GM21528 (cell line): Measurements from ENCODE around the gene VILL.

ENCODE experiments used
- ATAC-seq: cut with Tn5 transposase; IDR thresholded peaks from one replicate; pipeline ENCODE4 v1.9.1; 2021; ENCODE audit warnings: mild to moderate bottlenecking, moderate library complexity; ENCODE audit not compliant: unreplicated experiment, low FRiP score

Gene VILL

DNA sequence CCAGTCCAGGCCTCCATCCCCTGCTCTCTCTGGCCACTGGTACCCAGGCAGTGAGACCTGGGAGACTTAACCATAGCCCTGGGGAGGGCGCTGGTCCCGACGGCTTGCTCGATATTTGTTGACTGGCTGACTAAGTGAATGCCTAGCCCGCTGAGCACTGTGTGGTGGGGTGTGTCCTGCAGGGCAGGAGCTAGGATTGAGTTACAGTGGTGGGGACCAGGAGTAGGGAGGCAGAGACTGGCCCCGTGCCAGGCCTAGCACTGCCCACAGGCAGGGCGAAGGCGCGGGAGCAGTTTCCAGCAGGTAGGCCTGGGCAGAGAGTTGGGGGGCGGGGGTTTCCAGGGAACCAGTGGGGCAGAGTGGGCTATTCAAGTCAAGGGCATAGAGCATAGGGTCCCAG, at the start of gene VILL:
VILL (plus strand) TSS at position 260 of the 400 bp plus-strand sequence. CDS start 2,887 bp downstream, outside the sequence.
- ATAC-seq: no peak

DNA sequence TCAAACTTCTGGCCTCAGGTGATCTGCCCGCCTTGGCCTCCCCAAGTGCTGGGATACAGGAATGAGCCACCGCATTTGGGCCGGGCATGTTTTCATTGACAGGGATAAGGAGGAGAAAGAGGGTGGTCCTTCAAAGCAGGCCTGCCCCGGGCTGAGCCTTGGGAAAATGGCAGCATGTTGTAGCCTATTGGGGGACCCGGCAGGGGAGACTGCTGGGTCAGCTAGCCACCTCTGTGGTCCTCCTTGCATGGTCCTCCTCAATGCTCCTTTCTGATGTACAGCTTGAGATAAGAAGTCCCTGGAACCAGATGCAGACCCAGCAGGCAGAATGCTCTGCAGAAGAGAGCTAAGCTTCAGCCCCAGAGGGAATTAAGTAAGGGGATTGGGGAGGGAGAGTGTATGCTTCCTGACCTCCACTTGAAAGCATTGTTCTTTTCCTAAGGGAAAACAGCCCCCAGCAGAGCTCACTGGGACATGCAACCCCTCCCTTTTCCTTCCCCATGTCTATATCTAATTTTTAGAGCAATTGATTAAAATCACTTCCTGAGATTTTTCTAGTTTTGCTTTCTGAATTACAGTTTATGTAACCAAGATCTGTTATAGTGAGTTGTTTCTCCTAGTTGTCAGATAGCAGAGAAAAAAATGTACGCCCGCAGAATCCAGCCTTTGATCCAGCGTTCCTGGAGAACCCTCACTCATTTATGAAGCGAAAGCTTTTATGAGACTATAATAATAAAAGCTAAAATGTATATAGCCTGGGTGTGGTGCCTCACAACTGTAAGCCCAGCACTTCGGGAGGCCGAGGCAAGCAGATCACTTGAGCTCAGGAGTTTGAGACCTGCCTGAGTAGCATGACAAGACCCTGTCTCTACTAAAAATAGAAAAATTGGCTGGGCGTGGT, 48.7 kb upstream of the VILL start:
- no peak for ATAC-seq

DNA sequence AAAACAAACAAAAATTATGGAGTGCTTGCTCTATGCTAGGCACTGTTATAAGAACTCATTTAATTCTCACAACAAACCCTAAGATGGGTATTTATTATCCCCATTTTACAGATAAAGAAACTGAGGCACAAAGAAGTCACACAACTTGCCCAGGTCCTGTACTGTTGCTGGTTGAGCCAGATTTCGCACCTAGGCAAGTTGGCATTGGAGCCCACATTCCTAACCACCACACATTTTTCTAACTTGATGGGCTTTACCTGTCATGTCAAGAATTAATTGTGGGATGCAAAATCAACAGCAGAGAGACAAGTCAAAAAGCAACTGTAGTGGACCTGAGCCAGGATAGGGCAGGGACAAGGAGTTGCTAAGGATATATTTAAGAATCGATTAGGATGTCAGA, 47.9 kb upstream of the VILL start:
- ATAC-seq: no peak

DNA sequence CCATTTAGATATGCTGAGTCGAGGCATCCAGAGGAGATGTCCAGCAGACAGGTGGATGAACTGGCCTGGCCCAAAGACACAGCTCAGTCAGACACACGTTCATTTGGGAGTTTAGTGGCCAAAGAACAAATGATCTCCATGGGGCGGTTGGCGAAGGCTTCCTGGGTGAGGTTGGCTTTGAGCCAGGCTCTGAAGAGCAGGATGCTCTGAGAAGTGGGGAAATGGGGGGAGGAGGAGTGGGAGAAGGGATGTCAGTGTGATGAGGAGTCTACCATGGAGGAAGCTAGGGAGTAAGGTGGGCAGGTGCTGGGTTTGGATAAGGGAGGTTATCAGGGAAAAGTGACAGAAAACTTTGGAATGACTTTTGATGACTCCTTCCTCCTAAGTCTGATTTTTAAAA, 47.5 kb upstream of the VILL start:
- ATAC-seq: no peak

DNA sequence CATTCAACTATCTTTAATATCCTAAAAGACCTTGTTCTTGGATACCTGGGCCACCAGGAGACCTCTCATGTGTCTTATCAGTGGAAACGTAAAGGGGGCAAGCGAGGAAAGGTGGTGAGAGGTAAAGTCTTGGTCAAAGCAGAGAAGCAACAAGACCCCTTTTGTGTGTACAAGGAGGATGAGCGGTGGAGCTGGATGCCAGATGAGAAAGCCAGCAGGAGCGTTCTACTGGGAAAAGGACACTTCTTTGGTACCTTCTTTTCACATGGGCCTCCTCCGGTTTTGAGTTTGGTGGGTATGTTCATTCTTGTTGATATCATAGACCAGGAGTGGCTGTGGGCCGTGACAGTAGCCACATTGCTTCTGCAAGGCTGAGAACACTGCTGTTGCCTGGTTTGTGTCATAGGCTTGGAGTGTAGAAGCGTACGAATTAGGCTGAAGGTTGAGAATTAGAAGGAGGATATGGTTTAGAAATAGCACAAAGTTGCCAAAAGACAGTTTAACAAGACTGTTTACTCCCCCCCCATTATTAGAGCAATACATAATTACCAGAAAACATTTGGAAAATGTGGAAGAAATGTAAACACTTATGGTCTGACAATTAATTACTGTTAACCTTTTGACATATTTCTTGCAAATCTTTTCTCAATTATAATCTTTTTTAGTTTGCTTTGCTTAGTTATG, 46.8 kb upstream of the VILL start:
- no peak for ATAC-seq

DNA sequence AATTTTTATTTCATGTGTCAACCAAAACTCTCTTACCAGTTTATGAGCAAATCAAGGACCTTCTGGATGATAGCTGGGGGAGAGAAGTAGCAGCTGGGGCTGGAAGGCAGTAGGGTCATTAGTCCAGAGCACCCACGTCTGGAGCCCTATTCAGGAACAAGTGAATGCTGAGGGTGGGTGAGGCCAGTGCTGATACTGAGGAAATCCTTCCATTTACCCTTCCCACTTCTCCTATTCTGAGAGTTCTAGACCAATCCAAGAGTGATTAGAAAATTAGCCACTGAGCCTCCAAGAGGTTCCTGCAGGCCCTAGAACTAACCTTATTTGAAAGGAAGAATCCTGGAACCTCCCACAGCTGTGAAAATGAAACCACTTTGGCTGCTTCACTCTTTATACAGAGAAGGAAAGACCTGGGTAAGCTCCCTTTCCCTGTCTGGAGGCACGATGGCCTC, 46.2 kb upstream of the VILL start:
- no peak for ATAC-seq

DNA sequence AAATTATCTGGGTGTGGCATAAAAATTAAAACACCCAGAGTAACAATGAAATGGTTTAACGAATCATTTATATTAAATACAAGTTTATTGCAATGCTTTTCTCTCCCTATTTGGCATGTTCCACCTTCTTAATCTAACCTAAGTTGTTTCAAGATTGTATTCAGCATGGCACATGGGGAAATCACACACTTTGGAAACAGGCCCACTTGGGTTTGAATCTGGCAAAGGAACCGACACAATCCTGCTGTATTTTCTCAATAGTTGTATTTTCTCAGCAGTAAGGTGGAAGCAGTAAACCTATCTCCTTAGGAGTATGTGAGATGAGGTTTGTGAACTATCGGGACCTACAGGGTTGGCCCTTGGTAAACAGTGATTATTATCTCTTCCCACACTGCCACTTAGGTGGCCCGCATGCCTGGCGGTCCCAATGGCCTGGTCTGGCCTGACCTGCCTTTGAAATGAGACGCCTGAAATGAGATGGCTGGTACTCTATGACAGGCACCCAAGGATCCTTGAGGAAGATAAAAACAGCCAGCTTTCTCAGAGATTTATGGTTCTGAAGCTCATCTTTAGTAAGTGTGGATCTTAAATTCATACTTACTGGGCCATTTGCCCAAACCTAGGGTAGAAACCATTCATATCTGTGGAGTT, 45.3 kb upstream of the VILL start:
- no peak for ATAC-seq

DNA sequence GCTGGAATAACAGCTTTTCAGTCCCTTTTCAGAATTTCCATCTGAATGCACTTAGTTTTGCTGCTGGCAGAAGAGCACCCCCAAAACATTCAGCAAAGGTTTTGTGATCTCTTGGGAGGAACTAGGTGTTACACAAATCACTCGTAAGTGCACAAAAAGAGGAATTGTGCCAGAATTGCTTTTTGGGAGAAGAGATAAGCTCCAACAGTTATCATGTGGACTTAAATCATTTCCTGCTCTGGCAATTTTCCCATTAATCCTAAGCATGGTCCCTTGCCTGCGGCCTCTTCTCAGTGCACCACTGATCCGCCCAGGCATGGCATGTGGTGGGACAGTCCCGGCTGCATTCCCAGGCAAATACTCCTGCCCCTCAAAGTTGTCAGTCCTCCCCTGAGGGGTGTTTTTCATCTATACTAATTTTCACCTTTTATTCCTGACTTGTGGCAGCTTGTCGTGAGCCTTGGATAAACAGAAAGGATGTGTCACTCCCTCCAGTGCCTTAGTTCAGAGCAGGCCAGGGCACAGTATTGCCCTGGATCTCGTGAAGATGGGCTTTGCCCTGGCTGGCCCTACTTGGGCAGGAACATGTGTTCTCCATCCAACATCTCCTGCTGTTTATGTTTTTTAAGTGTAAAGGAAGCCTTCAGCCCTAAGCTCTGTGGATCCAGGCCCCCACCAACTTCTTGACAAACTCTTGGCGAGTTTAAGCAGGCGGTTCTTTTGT, 44.6 kb upstream of the VILL start:
- no peak for ATAC-seq

DNA sequence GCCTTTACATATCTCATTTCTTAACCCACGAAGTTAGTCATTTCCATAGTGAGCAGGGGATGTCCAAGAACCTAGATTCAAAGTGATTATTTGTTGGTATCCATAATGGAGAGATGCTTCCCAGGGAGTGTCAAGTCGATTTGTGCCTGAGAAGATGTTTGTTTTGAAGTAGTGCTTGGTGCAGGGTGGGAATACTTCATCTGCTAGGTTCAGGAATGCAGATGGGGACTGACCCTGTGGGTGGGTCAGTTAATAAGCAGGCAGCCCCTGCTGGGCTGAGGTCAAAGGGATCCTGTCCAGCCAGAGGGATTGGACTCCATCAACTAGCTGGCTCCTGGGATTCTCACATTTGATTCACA, 44.1 kb upstream of the VILL start:
- ATAC-seq: no peak

DNA sequence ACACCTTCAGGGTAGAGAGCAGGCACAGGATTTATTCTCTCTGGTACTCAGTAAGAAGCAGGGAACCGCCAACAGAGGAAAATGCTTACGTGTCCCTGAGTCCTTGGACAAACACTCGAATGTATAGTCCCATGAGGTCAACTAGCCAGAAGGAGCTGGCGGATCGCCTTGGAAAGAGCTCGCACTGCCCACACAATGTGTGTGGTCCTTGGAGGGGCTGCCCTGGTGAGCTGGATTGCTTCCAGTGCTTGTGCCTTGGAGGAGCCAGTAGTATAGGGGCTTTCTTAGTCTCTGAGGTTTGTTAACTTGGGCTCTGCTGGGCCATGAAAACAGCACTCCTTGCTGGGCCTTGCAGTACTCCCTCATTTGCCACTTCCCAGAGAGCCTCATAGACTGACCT, 40.7 kb upstream of the VILL start:
- no peak for ATAC-seq

DNA sequence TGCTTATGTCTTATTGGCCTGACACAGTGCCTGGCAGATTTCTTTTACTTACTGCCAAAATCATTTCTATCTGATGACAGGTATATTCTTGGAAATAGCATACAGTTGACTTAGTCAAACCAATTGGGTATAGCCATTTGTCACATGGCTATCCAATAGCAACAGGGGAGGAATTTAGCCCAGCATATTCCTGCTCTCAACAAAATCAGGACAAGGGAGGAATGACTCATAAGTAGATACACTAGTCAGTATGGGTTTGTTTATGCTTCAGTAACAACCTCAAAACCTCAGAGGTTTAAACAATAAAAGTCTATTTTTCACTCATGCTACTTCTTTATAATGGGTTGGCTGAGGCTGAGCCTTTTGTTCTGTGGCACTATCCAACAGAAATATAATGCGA, 38.0 kb upstream of the VILL start:
- ATAC-seq: no peak

DNA sequence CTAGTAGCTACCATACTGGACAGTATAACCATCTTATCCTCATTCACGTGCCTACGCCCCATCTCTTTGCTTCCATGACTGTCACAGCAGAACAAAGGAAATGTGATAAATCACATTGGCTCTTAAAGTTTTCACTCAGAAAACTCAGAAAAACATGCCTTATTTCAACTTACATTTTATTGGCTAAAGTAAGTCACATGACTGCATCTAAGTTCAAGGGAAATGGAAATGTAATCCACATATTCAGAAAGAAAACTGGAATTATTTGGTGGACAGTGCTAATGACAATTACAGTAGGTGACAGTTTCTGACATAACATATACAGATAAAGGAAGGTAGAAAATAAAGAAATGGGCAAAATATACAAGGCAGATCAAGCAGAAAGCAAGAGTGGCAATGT, 37.4 kb upstream of the VILL start:
- no peak for ATAC-seq

DNA sequence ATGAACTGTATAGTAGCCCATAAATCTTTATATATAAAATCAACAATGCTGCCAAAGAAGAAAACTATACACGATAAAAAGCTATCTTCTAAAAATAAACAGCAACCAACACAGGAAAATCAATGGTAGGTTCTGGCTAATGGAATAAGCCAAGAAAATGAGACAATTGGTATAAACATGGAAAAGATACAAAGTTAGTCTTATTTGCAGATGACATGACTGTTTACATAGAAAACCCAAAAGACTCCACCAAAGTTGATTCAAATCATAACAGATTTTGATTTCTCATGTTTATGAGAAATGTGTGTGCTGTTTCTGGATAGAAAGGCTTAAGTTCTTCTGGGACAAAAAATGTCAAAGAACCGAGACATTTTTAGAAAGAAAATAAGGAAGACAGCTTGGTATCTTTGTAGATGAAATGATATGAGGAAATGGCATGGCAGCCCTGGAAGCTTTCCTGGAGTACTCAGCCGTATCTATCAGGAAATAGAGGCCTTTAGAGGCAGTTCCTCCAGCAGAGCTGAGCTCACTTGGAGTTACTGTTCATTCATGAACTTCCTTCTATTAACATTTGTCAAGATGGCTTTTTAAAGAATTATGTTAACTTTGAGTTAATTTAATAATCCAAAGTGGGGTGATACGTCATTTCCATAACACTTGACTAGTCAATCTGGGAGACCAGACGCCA, 36.7 kb upstream of the VILL start:
- ATAC-seq: no peak

DNA sequence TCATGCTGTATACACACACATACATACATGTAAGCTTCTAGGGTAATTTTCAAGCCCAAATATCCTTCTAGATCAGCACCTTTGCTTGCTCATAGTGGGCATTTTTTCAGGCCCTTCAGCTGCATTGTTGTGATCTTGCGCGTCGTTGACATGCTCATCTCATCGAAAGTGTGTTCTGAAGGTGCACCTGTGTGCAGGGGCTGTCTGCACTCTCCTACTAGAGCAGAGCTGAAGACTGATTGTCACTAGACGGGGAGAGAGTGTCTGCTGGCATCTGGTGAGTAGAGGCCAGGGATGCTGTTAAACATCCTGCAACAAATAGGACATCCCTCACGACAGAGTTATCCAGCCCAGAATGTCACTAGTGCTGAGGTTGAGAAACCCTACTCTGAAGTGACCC, 35.7 kb upstream of the VILL start:
- ATAC-seq: no peak

DNA sequence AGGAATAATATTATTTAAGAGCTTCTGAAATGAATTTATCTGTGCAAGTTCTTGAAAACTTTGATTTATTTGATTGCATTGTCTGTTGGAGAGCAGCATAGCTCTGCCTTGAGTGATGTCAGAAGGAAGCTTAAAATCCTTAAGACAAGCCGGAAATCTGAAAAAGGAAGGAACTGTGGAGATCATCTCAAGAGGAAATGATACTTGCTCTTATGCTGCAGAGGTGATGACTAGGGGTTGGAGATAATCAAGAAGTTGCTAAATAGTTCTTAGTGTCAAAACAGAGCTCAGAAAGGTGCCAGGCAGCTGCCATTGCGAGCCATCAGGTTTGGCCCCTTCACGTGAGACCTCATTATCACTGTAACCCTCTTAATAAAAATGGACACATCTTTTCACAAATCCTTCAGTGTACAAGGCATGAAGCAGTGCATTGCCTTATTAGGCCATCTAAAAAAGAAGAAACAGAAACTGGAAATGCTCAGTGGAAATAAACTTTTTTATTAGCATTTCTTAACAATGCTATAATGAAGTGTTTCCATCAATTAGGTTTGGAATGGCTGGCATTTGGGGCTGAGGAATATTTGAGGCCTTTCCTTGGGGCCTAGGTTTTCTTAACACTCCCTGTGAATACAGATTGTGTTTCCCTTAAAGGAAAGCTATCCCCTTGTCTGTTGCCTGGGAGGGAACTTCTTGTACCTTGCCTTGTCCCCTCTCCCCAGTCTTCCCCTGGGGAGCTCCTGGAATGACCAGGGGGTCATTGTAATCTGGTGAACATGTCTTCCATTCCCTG, 34.5 kb upstream of the VILL start:
- no peak for ATAC-seq

DNA sequence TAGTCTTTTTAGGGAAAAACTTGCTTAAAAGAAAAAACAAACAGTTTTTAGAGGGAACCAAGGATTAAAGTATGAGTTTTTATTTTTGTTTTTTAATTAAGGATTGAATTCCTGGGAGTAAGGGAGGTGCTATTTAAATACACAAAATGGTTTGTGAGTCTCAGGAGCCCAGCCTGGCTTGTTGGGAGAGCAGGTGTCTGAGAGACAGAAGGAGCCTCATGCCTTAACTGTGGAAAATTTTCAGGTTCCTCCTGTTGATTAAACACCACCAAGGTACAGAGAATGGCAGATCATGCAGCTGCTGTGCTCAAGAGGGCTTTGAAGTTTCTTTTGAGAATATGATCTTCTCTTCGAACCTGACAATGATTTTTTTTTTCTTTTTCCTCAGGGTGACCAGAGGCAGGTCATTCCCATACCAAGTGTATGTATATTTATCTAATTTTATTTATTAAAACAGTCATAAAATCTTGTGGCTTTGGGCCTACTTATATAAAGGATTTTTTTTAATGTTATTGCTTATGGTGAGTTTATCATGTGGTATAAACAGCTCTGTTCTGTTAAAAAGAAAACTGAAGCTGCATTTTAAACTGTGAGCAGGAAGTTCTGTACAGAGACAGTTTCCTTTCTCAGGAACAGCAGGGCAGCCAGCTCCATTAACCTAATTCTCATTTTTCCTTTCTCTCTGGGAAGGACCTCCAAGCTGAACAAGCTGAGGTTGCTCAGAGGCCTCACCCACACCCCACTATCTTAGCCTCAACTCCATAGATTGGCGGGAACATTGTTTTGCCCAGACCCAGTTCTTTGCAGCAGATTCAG, 33.7 kb upstream of the VILL start:
- no peak for ATAC-seq

DNA sequence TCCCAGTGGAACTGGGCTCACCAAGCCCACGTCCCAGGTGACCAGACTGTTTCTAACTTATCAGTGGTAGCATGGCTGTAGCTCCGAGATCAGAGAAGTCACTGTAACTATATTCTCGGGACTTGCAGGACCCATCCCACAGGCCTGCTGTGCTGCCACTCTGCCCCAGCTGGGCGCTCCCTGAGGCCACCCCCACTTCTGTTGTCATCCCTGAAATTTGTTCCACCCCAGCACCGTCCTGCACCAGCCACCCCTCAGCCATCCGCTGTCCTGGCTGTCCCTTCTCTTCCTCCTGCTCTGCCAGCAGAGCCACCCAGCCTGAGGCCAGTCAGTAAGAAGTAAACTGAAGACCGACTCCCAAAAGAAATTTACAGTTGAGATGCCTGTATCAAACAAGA, 33.0 kb upstream of the VILL start:
- ATAC-seq: no peak

DNA sequence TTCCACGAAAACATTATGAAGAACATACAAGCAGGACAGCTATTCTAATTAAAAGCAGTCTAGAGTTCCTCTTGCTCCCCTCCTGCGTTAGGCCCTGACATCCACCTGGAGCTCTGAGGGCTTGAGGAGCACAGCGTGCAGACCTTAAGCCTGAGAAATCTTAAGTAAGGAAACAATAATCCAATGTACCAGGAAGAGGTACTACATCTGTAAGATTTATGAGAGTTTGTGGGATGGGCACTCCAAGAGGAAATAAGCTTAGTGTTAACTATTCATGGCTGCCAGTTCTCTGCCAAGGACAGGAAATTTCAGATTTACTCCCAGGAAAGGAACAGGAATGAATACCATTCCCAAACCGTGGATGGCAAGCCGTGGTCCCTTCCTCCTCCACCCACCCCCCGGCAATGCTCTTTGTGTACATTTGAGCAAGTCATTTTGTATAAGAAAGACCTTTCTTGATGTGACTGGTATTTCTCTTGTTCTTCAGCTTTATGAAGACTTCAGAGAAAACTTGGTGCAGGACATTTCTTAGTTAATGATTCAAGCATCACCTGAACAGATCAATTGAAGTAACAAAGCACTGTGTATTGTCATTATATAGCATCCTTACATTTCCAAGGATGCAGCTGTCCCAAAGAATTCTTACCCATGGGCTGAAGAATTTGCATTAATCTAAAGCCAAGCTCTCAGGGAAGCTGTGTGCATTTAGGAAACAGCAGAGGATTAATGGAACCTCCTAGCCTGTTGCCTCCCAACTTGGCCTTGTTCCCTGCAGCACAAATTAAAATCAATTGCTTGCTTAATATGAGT, 28.8 kb upstream of the VILL start:
- no peak for ATAC-seq
